ENCODE results near the gene AKAIN1. TPM values are rescaled to one million over a fixed set of nuclear protein-coding genes. Genes with fewer than 3 reads are reported as not detected.

Gene AKAIN1
- polyA plus RNA-seq, 2 of the 4 experiments (the other 2 are of a cell fraction): not detected

- ChIA-PET CTCF (interaction anchor here (0.9 to 1.2 kb wide), 3 partner anchors 23 to 57 kb away, joined by 3 to 4 read pairs (median 3); partner anchors contain the start of gene ZBTB14), POLR2A (interaction anchor here (0.8 to 2.9 kb wide), 4 partner anchors 55 to 131 kb away, joined by 3 to 49 read pairs (median 12); partner anchors contain the start of gene ZBTB14)
- H3K9me3 ChIP-seq: peaks cover 6% of the 10 kb centered on the region; the same call in 1 of the 3 replicates
- H3K27ac ChIP-seq: peak overlapping the region; percentile 90 to 92
- H3K4me2 ChIP-seq: peak overlapping the region; percentile 91
- FAIRE-seq (no peak), DNase-seq (ENCODE audit: low read depth in 1 of 2, low spot score in 1 of 2) (peak in 1 of 2 experiments; percentile 27), ATAC-seq (peak; percentile 45 to 67)
- TF ChIP-seq RCOR1 (IDR thresholded peaks at IDR 0.05; ENCODE audit: low read depth, low read length): no peak
- no peak for TF ChIP-seq MAZ (IDR thresholded peaks at IDR 0.05; ENCODE audit: borderline replicate concordance, low read depth, low read length)
- TF ChIP-seq HDAC2 (IDR thresholded peaks at IDR 0.05): no peak
- TF ChIP-seq POLR2AphosphoS2 (conservative IDR thresholded peaks at IDR 0.05; ENCODE audit: low read length): no peak
- TF ChIP-seq EHF (CRISPR knock-in tag; IDR thresholded peaks at IDR 0.05): no peak
- TF ChIP-seq ZC3H11A (IDR thresholded peaks at IDR 0.05): no peak
- TF ChIP-seq USF2 (IDR thresholded peaks at IDR 0.05): no peak
- TF ChIP-seq TFCP2L1 (CRISPR knock-in tag; IDR thresholded peaks at IDR 0.05): no peak
- no peak for TF ChIP-seq REST (IDR thresholded peaks at IDR 0.05)
- TF ChIP-seq KDM1A (IDR thresholded peaks at IDR 0.05; ENCODE audit: low read depth): no peak
- no peak for TF ChIP-seq JUN (IDR thresholded peaks at IDR 0.05)
- no peak for TF ChIP-seq FOSL2 (IDR thresholded peaks at IDR 0.05)
- TF ChIP-seq FOSL2 (CRISPR knock-in tag; IDR thresholded peaks at IDR 0.05): no peak
- TF ChIP-seq MAX (IDR thresholded peaks at IDR 0.05): no peak
- TF ChIP-seq POLR2A (IDR thresholded peaks at IDR 0.05; ENCODE audit: low read length): no peak
- TF ChIP-seq NPAS2 (CRISPR knock-in tag; IDR thresholded peaks at IDR 0.05; ENCODE audit: borderline replicate concordance): no peak
- no peak for TF ChIP-seq JUNB (IDR thresholded peaks at IDR 0.05)
- no peak for TF ChIP-seq ZNF302 (CRISPR knock-in tag; IDR thresholded peaks at IDR 0.05)
- no peak for TF ChIP-seq RFX5 (IDR thresholded peaks at IDR 0.05)
- no peak for TF ChIP-seq BHLHE40 (IDR thresholded peaks at IDR 0.05; ENCODE audit: low read depth, low read length)
- peak overlapping the region; percentile 85 for H3K4me3 ChIP-seq
- no peaks in the 10 kb centered on the region for H3K4me1 ChIP-seq
- WGBS (ENCODE audit: missing lambda C conversion rate): 10% methylated on average over 7 of the region's 39 CpGs
Measured at GRCh38 chr18:5238371-5238976, 41.4 kb upstream of the AKAIN1 start.

- H3K9me3 ChIP-seq: peaks cover 6% of the 10 kb centered on the region; the same call in 1 of the 3 replicates
- ChIA-PET POLR2A (interaction anchor here (0.7 to 2.9 kb wide), 5 partner anchors 56 to 403 kb away, joined by 3 to 49 read pairs (median 4); partner anchors contain the start of gene ZBTB14), CTCF (interaction anchor here (0.9 to 1.2 kb wide), 2 partner anchors 56 to 58 kb away, joined by 3 to 4 read pairs; partner anchors contain the start of gene ZBTB14)
- WGBS (ENCODE audit: missing lambda C conversion rate): 1% methylated on average over 45 of the region's 71 CpGs
- H3K4me3 ChIP-seq: peak overlapping the region; percentile 85
- DNase-seq (ENCODE audit: low read depth in 1 of 2, low spot score in 1 of 2): peak; percentile 18 to 89
- H3K27ac ChIP-seq: peak overlapping the region; percentile 90 to 92
- no peak for FAIRE-seq
- TF ChIP-seq RCOR1 (IDR thresholded peaks at IDR 0.05; ENCODE audit: low read depth, low read length) (no peak), HOXA7 (CRISPR knock-in tag; IDR thresholded peaks at IDR 0.05) (no peak), MAX (IDR thresholded peaks at IDR 0.05) (peak; percentile 73), EHMT2 (IDR thresholded peaks at IDR 0.05; ENCODE audit: low read depth) (peak; percentile 24; the same call in 1 of the 2 replicates), E2F6 (IDR thresholded peaks at IDR 0.05; ENCODE audit: borderline replicate concordance, low read depth) (peak; percentile 83), BCL3 (IDR thresholded peaks at IDR 0.05) (peak; percentile 38; the same call in 1 of the 3 replicates), JUN (IDR thresholded peaks at IDR 0.05) (peak; percentile 45 to 53; a peak in 2 of 5 replicates), POLR2A (IDR thresholded peaks at IDR 0.05; ENCODE audit: low read length) (peak; percentile 82), SREBF2 (IDR thresholded peaks at IDR 0.05) (no peak), PHF8 (IDR thresholded peaks at IDR 0.05; ENCODE audit: borderline replicate concordance, low read depth) (0 out of 2 replicates have a peak, but pooled peaks have one; percentile 40), HOXB13 (CRISPR knock-in tag; IDR thresholded peaks at IDR 0.05; ENCODE audit: low read depth) (0 out of 2 replicates have a peak, but pooled peaks have one; percentile 21), NPAS2 (CRISPR knock-in tag; IDR thresholded peaks at IDR 0.05; ENCODE audit: borderline replicate concordance) (no peak), CHD4 (IDR thresholded peaks at IDR 0.05; ENCODE audit: borderline replicate concordance) (no peak), CHD2 (IDR thresholded peaks at IDR 0.05; ENCODE audit: low read length, partially characterized antibody) (no peak)
- no peaks in the 10 kb centered on the region for H3K4me1 ChIP-seq
- H3K4me2 ChIP-seq: peak overlapping the region; percentile 91
- peak; percentile 99 for ATAC-seq
Measured at GRCh38 chr18:5237723-5238370, 40.8 kb upstream of the AKAIN1 start.
